ENCODE results near the gene FLOT1. TPM values are rescaled to one million over a fixed set of nuclear protein-coding genes. Genes with fewer than 3 reads are reported as not detected.
"Not testable (repeated sequence)": the region's sequence is repeated elsewhere in the genome, so short reads cannot be mapped to it uniquely, and the experiment has no call there.

FLOT1 gene
- total and polyA plus RNA-seq, 2 of the 13 experiments (the other 11 are each of a cell fraction or from before 2014, with no cell fraction given): 82.3 to 130 TPM

- peaks cover 62% of the 10 kb centered on the region for H3K4me1 ChIP-seq (ENCODE audit: insufficient read depth, low read length)
- POLR2A ChIA-PET: interaction anchor here (0.6 to 5.9 kb wide), 3 partner anchors 12 to 16 kb away, joined by 4 to 113 read pairs (median 62); partner anchors contain the start of genes FLOT1 and IER3
- CTCF ChIA-PET (ENCODE audit: low intra/inter-chr PET ratio, low total read pairs): not testable (repeated sequence)
These were observed 14.0 kb upstream of the FLOT1 start for GRCh38 chr6:30756405-30757003.

More at GRCh38 chr6:30756405-30757003, 14.0 kb upstream of the FLOT1 start:
- H3K27ac ChIP-seq (ENCODE audit: extremely low read length, insufficient read depth, low read length); H3K4me3 ChIP-seq (replicated peaks in 1 of 3; ENCODE audit: insufficient read depth in 1 of 3, low read depth in 2 of 3, low read length in 3 of 3); H3K36me3 ChIP-seq (replicated peaks in 1 of 2; ENCODE audit: control insufficient read depth in 1 of 2, insufficient read depth in 2 of 2, low read length in 2 of 2); H3K9ac ChIP-seq (ENCODE audit: insufficient read depth, low read depth, low read length); H2AFZ ChIP-seq (ENCODE audit: low read length); in situ Hi-C loops (cut with HindIII; ENCODE audit: extremely low pct_ligation_motif_present, low pct_unique_long_range_greater_than_20kb); H3K79me2 ChIP-seq (ENCODE audit: insufficient read depth, low read length); H3K9me3 ChIP-seq (ENCODE audit: low read length); intact Hi-C loops (cut with micrococcal nuclease; ENCODE audit: unreplicated experiment); DNase-seq (ENCODE audit: low spot score); H3K27me3 ChIP-seq (ENCODE audit: control insufficient read depth in 1 of 2, insufficient read depth in 2 of 2, low read length in 2 of 2); BruUV-seq (replicated peaks); ATAC-seq; FAIRE-seq; H4K20me1 ChIP-seq (ENCODE audit: insufficient read depth, low read length); H3K4me2 ChIP-seq (ENCODE audit: low read depth, low read length): not testable (repeated sequence)
- TF ChIP-seq ZIK1 (CRISPR knock-in tag; IDR thresholded peaks at IDR 0.05; ENCODE audit: borderline replicate concordance, low read depth) (0 out of 2 replicates have a peak, but pooled peaks have one; percentile 20), CHD4 (IDR thresholded peaks at IDR 0.05; ENCODE audit: borderline replicate concordance, low read length) (peak; percentile 74; the same call in 1 of the 2 replicates), MED1 (CRISPR knock-in tag; IDR thresholded peaks at IDR 0.05) (0 out of 2 replicates have a peak, but pooled peaks have one; percentile 8), JUNB (CRISPR knock-in tag; IDR thresholded peaks at IDR 0.05; ENCODE audit: borderline replicate concordance) (peak; percentile 24; the same call in 1 of the 2 replicates), FOXO4 (CRISPR knock-in tag; conservative IDR thresholded peaks at IDR 0.05) (0 out of 2 replicates have a peak, but pooled peaks have one; percentile 22), RCOR2 (CRISPR knock-in tag; IDR thresholded peaks at IDR 0.05) (0 out of 2 replicates have a peak, but pooled peaks have one; percentile 47), ZNF629 (CRISPR knock-in tag; conservative IDR thresholded peaks at IDR 0.05) (peak; percentile 94), ZNF121 (CRISPR knock-in tag; IDR thresholded peaks at IDR 0.05) (0 out of 2 replicates have a peak, but pooled peaks have one; percentile 20)
- 94% methylated on average over 7 of the region's 7 CpGs for WGBS (ENCODE audit: low lambda C conversion rate)
